ENCODE data around the gene SLC25A17.

SLC25A17 gene

DNA sequence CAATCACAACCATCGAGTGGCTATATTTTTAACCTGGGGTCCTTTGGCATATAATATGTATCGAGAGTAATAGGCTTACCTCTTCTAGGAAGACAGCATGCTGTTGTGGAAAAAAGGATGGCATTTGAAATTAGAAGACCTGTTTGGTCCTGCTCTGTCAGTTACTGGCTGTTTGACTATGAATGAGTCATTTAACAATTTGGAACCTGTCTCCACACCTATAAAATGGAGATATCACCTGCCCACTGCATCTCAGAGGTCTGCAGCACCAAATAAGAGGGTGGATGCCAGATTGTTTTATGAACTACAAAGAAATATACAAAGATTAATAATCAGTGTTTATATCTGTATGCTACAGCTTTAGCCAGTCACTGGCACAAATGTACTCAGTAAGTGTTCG, 60.8 kb downstream of the SLC25A17 start:
- DNase-seq, result no peak

DNA sequence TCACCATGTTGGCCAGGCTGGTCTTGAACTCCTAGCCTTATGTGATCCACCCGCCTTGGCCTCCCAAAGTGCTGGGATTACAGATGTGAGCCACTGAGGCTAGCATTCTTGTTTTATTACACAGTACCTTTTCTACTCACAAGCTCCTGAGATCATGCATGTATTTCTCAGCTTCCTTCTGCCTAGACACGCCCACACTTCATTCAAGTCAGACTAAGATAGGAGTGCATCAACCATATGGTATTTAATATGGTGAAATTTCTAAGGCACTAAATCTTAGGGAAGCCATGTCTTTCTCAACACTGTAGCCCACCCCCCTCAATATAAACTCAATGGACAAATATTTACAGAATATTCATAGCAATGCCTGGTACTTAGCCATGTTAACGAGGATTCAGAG, 62.1 kb downstream of the SLC25A17 start:
- DNase-seq, result no peak

DNA sequence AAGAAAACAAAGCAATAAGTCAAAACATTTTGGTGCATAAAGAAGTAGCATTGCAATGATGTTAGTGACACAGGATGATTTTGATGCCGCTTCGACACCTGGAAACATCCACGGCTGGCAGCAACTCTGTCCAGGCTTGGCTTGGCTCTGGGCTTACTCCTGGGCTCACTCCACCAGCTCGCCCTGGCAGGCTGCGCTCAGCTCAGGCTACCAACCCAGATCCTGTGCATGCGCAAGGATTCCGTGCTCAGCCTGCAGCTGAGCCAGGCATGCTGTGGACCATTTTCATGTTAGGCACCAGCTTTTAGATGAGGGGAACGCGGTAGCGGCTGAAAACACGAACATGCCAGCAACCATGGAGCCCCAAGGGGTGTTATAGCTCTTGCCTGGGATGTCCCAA, 66.0 kb downstream of the SLC25A17 start:
- no peak for DNase-seq

DNA sequence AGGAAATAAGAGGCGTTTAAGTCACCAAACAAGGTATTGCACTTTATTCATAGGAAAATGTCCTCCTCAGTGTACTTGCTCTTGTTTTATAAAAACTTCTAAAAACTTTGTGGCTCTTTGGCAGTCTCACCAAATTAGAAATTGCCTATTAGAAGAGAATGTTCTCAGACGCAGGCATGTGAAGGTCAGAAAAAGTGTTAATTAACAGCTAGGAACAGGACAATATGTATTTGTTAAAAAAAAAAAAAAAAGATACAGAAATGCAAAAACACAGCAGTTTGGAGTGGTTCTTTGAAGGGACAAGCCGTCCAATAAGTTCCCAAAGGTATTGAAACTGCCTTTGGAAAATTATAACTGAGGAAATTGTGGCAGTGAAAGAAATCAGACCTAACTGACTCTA, 67.9 kb downstream of the SLC25A17 start:
- no peak for DNase-seq

DNA sequence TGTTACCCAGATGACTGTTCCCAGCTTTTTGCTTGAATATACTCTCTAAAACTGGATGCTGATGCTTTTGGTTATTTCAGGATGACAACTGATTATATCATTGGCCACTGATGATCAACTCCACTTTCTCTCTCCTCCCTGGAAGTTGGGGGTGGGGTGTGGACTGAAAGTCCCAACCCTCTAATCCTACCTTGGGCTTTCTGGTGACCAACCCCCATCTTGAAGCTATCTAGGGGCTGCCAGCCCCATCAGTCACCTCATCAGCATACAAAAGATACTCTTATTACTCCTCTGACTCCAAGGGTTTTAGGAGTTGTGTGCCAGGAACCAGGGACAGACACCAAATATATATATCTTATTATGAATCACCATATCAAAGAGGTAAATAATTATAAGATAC, 69.3 kb downstream of the SLC25A17 start:
- no peak for DNase-seq

DNA sequence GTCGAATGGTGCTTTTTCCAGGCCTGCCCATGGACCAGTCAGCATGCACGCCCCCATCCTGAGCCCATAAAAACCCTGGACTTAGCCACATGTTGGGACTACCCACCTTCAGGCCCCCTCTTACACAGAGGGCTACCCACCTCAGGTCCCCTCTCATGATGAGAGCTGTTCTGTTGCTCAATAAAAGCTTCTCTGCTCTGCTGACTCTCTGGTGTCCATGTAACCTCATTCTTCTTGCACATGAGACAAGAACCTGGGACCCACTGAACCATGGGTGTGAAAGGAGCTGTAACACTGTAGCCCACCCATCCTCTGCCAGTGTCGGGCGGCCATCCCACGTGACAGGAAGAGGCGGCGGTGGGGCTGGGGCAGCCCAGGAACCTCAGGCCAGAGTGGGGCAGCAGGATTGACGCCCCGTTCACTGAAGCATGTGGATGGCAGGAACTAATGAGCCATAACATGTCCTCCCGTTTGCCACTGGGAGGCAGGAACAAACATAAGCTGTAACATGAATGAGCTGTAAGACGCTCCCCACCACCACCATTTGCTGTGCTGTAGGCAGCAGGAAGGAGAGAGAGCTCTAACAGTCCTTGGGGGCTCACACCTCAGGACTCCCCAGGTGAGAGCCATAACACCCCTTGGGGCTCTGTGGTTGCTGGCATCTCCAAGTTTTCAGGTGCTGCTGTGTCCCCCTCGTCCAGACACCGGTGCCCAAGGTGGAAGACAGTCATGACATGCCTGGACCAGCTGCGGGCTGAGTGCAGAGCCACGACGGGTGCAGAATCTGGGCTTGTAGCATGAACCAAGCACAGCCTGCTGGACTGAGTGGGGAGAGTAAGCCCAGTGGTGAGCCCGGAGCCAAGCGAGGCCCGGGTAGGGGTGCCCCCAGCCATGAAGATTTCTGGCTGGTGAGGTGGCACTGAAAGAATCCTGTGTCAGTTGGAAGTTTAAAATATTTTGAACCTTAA, 70.5 kb downstream of the SLC25A17 start:
- DNase-seq, result peak; percentile 40

DNA sequence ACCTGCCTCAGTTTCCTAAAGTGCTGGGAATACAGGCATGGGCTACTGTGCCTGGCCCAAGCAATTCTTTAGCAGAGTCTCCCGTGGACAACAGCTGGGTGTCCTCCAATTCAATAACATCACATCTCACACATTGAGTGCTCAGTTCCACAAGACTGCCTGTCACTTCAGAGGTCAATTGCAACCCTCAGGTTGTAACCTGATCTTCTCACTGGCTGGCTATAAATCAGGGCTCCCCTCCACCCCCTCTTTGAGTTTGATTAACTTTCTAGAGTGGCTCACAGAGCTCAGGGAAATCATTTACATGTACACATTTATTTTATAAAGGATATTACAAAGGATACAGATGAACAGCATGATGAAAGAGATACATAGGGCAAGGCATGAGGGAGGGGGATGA, 71.8 kb downstream of the SLC25A17 start:
- DNase-seq, result no peak

DNA sequence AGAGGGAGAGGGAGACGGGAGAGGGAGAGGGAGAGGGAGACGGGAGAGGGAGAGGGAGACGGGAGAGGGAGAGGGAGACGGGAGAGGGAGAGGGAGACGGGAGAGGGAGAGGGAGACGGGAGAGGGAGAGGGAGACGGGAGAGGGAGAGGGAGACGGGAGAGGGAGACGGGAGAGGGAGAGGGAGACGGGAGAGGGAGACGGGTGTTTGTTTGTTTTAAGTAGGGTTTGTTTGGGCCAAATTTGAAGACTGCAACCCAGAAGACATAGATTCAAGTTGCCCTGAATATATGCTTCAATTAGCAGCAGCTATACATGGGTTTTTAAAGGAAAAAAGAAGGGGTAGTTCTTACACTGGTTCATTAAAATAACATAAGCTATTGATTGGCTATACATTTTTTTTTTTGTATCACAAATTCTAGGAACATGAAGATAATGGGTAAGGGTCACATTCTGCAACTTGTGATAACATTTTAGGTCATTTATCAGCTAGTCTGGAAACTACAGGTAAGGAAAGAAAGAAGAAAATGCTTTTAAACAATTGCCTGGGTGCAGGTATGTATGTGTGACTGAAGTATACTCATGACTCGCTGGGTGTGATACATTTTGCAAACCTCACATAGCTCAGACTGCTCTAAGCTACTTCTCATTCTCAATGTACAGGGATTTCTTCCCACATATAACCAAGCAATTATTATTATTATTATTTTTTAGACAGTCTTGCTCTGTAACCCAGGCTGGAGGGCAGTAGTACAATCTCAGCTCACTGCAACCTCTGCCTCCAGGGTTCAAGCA, 72.5 kb downstream of the SLC25A17 start:
- no peak for DNase-seq

DNA sequence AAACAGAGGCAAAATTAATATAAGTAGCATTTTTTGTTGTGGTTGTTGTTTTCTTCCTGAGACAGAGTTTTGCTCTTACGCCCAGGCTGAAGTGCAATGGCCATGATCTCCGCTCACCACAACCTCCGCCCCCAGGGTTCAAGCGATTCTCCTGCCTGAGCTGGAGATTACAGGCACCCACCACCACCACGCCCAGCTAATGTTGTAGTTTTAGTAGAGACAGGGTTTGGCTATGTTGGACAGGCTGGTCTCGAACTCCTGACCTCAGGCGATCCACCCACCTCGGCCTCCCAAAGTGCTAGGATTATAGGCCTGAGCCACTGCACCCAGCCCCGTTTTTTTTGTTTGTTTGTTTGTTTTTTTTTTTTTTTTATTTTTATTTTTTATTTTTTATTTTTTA, 75.4 kb downstream of the SLC25A17 start:
- no peak for DNase-seq

DNA sequence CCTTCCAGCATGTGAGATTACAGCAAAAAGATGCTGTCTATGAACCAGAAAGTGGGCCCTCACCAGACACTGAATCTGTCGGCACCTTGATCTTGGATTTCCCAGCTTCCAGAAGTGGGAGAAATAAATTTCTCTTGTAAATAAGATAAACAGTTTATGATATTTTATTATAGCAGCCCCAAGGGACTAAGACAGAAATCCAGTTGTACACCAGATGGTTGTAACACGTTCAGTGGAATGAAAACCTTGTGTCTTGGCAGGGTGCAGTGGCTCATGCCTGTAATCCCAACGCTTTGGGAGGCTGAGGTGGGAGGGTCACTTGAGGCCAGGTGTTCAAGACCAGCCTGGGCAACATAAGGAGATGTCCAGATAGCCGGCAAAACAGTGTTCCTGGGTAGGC, 78.0 kb downstream of the SLC25A17 start:
- DNase-seq, result no peak

DNA sequence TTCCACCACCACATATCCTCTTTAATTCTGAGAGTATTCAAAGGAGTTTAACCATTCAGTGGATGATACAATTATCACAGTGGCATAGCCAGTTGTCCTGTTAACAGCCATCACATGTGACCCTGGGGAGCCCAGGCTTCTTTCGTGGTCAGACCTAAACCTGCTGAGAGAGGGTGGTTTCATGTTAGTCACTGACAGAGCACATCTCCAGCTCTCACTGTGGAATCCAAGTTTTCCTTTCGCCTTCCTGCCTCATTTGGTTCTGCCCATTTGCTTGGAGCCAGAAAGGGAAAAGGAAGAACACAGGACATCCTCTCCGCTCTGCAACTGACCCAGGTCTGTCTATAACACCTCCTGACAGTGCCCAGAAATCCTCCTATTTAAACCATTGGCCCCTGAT, 79.4 kb downstream of the SLC25A17 start:
- no peak for DNase-seq

DNA sequence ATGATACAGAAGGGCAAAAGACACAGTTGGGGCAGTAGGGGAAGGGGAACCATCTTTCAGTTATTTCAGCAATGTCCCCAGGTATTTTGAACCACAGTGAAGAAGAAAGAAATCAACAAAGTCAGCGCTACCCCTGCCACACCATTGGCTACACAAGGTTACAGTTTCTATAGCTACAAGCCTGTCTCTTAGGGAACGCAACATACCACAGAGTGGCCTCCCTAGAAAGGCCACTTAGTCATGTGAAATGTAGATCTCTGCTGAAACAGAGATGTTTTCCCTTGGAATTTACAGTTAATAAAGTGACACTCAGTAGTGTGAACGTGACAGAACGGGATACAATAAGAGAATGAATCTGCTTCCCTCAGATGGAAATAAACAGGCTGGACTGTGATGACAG, 85.2 kb downstream of the SLC25A17 start:
- DNase-seq, result no peak

DNA sequence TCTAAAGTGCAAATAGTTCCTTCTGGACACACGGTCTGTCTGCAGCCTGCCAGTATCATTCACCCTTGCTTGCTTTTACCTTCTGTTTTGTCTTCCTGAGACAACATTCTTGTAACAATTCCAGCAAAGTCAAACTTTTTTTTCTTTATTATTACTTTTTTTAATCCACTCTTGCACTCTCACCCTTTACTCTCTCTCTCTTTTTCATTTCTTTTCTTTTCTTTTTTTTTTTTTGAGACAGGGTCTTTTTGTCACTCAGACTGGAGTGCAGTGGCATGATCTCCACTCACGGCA, 86.2 kb downstream of the SLC25A17 start:
- no peak for DNase-seq

DNA sequence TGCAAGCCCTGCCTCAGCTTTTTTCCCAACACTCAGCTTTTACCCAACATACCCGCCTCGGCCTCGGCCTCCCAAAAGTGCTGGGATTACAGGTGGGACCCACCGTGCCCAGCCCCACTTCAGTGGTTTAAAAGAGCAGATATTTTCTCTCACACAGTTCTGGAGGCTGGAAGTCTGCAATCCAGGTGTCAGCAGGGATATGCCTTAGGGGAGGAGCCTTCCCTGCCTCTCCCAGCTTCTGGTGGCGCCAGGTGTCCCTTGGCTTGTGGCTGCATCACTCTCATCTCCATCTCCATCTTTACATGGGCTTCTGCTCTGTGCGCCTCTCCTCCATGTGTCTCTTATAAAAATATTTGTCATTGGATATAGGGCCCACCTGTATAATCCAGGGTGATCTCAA, 89.9 kb downstream of the SLC25A17 start:
- no peak for DNase-seq

DNA sequence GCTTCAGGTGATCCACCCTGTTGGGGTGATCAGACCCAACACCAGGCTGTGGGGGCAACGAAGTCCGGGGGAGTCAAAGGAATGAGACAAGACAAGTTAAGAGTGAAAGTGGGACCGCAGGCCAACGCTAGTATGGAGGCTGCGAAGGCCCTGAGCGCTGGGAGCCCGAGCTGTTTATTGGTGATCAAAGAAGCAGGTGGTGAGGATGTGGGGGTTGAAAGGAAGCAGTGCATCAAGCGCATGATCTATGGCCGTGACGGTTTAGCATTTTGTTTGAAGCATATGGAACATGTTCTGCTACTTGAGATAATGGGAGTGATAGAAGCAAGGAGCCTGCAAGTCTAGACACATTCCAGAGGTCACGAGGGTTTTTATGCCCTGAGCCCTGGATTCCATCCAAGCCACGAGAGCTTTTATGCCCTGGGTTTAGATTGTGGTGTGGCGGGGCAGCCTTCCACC, 90.4 kb downstream of the SLC25A17 start:
- peak; percentile 57 for DNase-seq

DNA sequence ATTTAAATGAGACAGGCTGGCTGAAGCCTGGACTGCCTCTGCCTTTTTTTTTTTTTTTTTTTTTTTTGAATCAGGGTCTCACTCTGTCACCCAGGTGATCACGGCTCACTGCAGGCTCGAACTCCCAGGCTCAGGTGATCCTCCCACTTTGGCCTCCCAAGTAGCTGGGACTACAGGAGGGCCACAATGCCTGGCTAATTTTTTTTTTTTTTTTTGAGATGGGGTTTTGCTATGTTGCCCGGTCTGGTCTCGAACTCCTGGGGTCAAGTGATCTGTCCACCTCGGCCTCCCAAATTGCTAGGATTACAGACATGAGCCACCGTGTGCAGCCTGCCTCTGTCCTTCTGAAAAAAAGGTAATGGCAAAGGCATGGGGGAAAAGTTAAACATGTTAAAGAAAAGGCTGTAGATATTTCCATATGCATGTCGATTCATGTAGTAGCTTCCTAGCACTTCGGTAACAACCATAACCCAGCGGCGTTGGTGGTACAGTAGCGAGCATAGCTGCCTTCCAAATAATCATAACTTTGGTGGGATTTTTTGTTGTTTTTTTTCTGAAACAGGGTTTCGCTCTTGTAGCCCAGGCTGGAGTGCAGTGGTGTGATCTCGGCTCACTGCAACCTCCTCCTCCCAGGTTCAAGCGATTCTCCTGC, 91.1 kb downstream of the SLC25A17 start:
- no peak for DNase-seq

DNA sequence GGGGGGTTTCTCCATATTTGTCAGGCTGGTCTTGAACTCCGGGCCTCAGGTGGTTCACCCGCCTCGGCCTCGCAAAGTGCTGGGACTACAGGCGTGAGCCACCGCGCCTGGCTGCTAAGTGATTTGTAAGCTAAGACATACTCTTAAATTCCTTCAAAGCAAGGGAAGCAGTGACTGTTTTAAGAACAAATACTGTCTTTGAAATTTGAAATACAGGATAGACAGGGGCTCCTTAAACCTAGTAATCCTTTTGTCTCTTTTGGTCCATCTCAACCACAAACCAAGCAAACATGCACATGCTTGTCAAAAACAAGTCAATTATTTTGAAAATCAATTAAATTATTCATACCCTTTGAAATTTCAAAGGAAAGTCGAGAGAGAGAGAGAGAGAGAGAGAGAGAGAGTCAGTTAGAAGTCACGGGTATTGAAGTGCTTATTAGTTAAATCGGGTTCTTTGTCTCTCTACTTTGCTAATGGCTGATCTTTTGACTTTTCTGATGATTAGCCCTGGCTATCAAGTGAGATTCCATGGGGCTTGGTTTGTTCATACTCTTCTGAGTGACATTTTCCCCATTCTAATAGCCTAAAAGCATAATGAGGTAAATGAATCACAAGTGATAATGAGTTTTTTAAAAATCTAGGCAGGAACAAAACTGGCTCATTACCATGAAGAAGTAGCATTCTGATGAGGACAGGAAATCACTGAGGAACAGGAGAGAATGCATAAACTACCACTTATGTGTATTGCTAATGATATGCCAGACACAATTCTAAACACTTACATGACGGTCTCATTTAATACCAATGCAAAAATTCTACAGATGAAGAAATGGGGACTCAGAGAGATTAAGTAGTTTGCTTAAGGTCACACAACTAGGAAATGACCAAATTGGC, 91.8 kb downstream of the SLC25A17 start:
- no peak for DNase-seq

DNA sequence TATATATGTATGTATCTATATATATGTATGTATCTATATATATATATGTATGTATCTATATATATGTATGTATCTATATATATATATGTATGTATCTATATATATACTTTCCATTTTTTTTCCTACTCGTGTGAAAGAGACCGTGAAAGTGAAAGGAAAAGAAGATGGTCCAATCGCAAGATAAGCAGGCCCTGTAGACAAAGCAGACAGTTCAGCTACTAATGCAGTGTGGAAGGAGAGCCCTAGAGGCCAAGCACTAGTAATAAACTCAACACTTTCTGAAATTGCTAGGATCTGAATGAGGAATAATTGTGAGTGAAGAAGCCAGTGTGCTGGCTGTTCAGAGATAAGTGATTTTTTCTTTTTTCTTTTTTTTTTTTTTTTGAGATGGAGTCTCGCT, 92.6 kb downstream of the SLC25A17 start:
- DNase-seq, result no peak

DNA sequence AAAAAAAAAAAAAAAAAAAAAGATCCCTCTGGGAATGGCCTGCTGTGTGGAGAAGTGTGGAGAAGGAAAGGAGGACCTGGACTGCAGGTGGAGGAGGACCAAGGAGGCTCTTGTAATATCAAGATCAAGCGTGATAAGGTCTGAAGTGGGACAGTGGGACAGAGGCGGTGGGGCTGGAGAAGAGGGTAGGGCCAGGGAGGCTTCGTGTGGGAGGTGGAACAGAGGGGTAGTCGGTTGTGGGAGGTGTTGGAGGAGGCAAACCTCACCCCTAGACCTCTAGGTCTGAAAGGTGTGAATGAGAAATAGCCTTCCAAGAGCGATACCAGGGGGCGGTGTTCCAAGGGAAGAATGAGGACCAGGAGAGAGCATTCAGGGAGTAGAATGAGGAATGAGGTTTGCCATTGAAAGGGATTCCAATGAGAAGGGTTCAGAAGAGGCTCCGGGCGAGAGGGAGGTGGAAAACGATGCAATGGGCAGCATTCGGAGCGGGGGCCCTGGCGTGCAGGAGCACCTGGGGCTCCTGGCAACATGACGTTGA, 95.7 kb downstream of the SLC25A17 start:
- DNase-seq, result no peak

DNA sequence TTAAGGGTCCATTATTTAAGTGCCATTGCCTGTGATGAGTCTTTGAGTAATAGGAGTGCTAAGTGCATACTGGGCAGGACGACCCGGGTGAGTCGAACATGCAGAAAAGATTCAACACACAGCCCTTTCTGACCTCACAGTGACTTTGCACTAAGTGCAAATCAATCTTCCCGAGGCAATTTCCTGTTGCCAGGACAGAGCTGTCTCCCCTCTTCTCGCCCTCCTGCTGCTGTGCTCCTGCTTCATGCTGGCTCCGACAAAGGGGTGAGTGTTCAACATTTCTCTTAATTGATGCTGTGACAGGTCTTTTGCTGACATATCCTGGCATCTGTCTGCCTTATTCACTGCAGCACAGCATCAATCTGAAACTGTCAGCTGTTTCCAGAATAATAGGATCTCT, 97.9 kb downstream of the SLC25A17 start:
- peak; percentile 30 for DNase-seq

DNA sequence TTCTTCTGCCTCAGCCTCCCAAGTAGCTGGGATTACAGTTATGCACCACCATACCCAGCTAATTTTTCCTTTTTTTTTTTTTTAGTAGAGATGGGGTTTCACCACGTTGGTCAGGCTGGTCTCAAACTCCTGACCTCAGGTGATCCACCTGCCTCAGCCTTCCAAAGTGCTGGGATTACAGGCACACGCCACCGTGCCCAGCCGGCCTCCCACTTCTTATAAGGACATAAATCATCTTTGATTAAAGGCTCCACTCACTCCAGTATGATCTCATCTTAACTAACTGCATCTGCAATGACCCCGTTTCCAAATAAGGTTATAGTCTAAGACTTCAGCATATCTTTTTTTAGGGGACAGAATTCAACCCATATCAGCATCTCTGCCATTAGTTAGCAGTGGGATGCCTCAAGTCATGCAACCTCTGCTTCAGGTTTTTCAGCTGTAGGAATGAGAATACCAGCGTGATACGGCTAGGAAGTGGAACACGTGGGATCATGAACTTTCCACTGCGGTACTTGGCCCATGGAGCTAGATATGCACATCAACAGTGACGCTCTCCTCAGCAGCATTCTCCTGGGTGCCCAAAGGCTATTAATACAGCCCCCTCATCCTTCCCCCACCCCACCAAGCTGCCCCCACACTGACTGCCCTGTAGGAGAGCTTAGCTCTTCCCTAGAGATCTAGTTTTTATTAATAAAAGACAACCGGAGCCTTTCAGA, 98.4 kb downstream of the SLC25A17 start:
- DNase-seq, result no peak

All from right kidney (tissue), 1 donor.